ENCODE measurements around the gene REPIN1. TPM values are rescaled to one million over a fixed set of nuclear protein-coding genes. Genes with fewer than 3 reads are reported as not detected.
A peak's percentile ranks its signal among the peaks of the same experiment; 100 is the strongest.

Gene REPIN1
- total and polyA plus RNA-seq, 9 of the 15 experiments (the other 6 are each of a cell fraction or from before 2014, with no cell fraction given): 8.1 to 283 (median 94.3) TPM

DNA sequence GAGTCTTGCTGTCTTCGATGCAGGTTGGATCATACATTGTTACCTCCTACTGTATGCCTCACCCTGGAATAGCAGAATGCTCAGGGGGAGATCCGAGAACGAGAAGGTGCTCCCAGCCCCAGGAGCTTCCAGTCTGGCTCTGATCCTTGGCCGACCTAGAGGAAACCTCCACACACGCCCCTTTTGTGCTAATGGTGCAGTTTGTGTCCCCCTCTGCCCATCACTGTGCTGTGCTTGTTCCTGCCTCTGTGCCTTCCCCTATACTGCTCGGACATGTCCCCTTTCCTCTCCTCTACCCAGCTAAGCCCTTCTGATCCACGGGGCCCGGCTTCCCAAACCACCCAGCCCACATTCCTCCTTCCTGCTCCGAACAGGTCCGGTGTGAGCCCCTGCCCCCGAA lies 43.0 kb downstream of the REPIN1 start (continued):
- TF ChIP-seq, protein P1, sequence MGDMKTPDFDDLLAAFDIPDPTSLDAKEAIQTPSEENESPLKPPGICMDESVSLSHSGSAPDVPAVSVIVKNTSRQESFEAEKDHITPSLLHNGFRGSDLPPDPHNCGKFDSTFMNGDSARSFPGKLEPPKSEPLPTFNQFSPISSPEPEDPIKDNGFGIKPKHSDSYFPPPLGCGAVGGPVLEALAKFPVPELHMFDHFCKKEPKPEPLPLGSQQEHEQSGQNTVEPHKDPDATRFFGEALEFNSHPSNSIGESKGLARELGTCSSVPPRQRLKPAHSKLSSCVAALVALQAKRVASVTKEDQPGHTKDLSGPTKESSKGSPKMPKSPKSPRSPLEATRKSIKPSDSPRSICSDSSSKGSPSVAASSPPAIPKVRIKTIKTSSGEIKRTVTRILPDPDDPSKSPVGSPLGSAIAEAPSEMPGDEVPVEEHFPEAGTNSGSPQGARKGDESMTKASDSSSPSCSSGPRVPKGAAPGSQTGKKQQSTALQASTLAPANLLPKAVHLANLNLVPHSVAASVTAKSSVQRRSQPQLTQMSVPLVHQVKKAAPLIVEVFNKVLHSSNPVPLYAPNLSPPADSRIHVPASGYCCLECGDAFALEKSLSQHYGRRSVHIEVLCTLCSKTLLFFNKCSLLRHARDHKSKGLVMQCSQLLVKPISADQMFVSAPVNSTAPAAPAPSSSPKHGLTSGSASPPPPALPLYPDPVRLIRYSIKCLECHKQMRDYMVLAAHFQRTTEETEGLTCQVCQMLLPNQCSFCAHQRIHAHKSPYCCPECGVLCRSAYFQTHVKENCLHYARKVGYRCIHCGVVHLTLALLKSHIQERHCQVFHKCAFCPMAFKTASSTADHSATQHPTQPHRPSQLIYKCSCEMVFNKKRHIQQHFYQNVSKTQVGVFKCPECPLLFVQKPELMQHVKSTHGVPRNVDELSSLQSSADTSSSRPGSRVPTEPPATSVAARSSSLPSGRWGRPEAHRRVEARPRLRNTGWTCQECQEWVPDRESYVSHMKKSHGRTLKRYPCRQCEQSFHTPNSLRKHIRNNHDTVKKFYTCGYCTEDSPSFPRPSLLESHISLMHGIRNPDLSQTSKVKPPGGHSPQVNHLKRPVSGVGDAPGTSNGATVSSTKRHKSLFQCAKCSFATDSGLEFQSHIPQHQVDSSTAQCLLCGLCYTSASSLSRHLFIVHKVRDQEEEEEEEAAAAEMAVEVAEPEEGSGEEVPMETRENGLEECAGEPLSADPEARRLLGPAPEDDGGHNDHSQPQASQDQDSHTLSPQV (IDR thresholded peaks at IDR 0.05): no peak
- TF ChIP-seq BCOR (IDR thresholded peaks at IDR 0.05) (no peak), TARDBP (IDR thresholded peaks at IDR 0.05) (no peak)

DNA sequence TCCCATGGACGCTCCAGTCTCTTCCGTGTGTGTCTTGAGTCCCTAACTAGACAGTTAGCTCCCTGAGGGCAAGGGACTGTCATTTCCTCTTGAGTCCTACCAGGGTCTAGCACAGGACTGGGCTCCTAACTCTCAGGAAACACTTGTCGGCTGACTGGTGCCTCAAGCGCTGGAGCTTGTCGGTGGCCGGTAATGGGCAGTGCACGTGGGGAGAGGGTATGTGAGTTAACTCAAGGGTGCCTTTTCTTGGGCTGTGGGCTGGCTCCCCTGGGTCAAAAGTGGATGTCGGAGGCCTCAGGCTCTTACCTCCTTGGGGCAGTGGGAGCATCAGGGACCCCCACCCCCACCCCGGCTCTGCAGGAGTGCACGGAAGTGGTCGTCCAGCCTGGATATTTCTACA lies 43.4 kb downstream of the REPIN1 start:
- peak overlapping the region in 1 of 2 experiments; percentile 38; a peak in 1 of 4 replicates for H3K9ac ChIP-seq (ENCODE audit: insufficient read depth in 1 of 2, low read depth in 2 of 2, low read length in 2 of 2)
- peaks cover 13% of the 10 kb centered on the region; the same call in 1 of the 3 replicates for H3K36me3 ChIP-seq (ENCODE audit: control insufficient read depth, insufficient read depth, low read length)
- no peak for ATAC-seq
- peak in 1 of 4 experiments; percentile 12 for DNase-seq (ENCODE audit: extremely low read depth in 1 of 4, low spot score in 3 of 4)
- no peaks in the 10 kb centered on the region for H3K79me2 ChIP-seq (ENCODE audit: control insufficient read depth, insufficient read depth, low read length)
- no peaks in the 10 kb centered on the region for H3K9me1 ChIP-seq (ENCODE audit: control insufficient read depth, insufficient read depth, low read length)
- H3K27me3 ChIP-seq (ENCODE audit: control insufficient read depth in 2 of 2, insufficient read depth in 2 of 2, low read length in 2 of 2): no peaks in the 10 kb centered on the region
- H3K9me3 ChIP-seq (replicated peaks; ENCODE audit: control insufficient read depth, insufficient read depth, low read depth, low read length): no peaks in the 10 kb centered on the region
- FAIRE-seq: no peak
- no peak overlapping the region for H3K27ac ChIP-seq (ENCODE audit: extremely low read depth, low read depth, low read length)
- H4K20me1 ChIP-seq (replicated peaks; ENCODE audit: control insufficient read depth, insufficient read depth, low read length): no peaks in the 10 kb centered on the region
- ChIA-PET POLR2A (interaction anchor here (0.6 to 0.7 kb wide), 3 partner anchors 13 to 816 kb away, joined by 3 to 4 read pairs (median 4); no protein-coding TSS in a partner anchor), CTCF (ENCODE audit: low intra/inter-chr PET ratio) (no interaction called here)
- TF ChIP-seq EGR1 (conservative IDR thresholded peaks at IDR 0.05) (no peak), ZNF197 (CRISPR knock-in tag; IDR thresholded peaks at IDR 0.05; ENCODE audit: low read depth) (no peak), U2AF1 (optimal IDR thresholded peaks at IDR 0.05; ENCODE audit: low read depth, low read length) (no peak), SIRT6 (IDR thresholded peaks at IDR 0.05; ENCODE audit: low read depth, low read length) (no peak), CREM (IDR thresholded peaks at IDR 0.05; ENCODE audit: low read depth) (no peak), XRCC5 (IDR thresholded peaks at IDR 0.05; ENCODE audit: low read depth, low read length) (no peak), ZKSCAN1 (IDR thresholded peaks at IDR 0.05; ENCODE audit: low read depth, low read length) (no peak), CBX3 (IDR thresholded peaks at IDR 0.05; ENCODE audit: borderline replicate concordance in 1 of 2, low read length in 2 of 2) (no peak)
- H2AFZ ChIP-seq (ENCODE audit: low read depth, low read length): no peak overlapping the region
- peaks cover 3 to 27% of the 10 kb centered on the region in 2 experiments; a peak in 4 of 5 replicates for H3K4me1 ChIP-seq (replicated peaks in 1 of 2; ENCODE audit: control insufficient read depth in 2 of 2, insufficient read depth in 2 of 2, low read length in 2 of 2)
- in situ Hi-C loops (cut with MboI): no loop called here
- no TSS peak for BruUV-seq (replicated peaks)
- H3K4me3 ChIP-seq: no peak overlapping the region
- intact Hi-C loops (cut with micrococcal nuclease): no loop called here
- 71% methylated on average over 11 of the region's 11 CpGs for WGBS (ENCODE audit: insufficient coverage, low coverage, missing lambda C conversion rate)
- no peak overlapping the region for H3K4me2 ChIP-seq (ENCODE audit: insufficient read depth, low read length)

All from K562 (cell line).